GM23248 (cell line): ENCODE measurements around the gene ELOVL1.

Experiments used
- EZH2 ChIP-seq: fragments of 200-600 bp; sonication (generic); IDR thresholded peaks from 2 replicates; pipeline ENCODE4 v1.6.1; 2018; ENCODE audit warnings: antibody characterized with exemption, mild to moderate bottlenecking; ENCODE audit not compliant: insufficient read depth, poor library complexity, severe bottlenecking
- EZH2phosphoT487 ChIP-seq: fragments of 200-600 bp; sonication (generic); IDR thresholded peaks from 2 replicates; pipeline ENCODE4 v1.6.1; 2018; ENCODE audit warnings: antibody characterized with exemption, moderate library complexity, mild to moderate bottlenecking, low read depth; ENCODE audit not compliant: insufficient read depth

DNA sequence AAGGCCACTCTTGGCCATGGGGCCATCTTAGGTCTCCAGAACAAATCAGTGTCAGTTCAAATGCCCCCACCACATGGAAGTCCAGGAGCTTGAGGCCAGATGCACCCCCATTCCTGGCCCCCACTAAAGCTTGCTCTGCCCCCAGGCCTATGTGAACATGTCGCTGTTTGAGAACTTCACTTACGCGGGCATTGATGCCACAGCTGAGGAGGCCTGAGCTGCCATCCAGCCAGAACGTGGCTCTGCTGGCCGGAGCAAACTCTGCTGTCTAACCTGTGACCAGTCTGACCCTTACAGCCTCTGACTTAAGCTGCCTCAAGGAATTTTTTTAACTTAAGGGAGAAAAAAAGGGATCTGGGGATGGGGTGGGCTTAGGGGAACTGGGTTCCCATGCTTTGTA is 45.3 kb downstream of the ELOVL1 start:
- TF ChIP-seq EZH2phosphoT487 (no peak), EZH2 (no peak)
